Measurements from ENCODE around the gene PLXNA4. TPM values are rescaled to one million over a fixed set of nuclear protein-coding genes. Genes with fewer than 3 reads are reported as not detected.

Gene PLXNA4
- total and polyA plus RNA-seq, 2 donors (not counting 1 experiment from before 2014, with no cell fraction given) = not detected

DNA sequence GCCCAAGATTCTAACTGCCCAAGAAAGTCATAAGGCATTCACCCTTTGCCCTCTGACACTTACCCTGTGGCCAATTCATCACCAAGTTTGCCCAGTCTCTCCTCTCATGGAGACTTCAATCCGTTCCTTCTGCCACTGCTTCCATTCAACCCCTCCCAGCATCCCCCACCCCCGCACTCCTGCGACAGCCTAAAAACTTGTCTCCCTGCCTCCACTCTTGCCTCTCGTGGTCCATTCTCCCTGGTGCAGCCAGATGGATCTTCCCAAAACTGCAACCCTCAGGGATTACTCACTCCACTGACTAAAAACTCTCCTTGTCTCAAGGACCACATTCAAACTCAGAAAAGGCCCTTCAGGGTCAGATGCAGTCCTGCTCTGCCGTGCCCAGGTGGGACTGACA lies 32.3 kb upstream of the PLXNA4 start:
- H3K4me1 Mint-ChIP-seq = no peaks in the 10 kb centered on the region
- Histone ChIP-seq H3K4me2 (replicated peaks; ENCODE audit: low read depth, low read length, poor library complexity, severe bottlenecking) (no peak overlapping the region), H3K4me1 (ENCODE audit: control insufficient read depth in 2 of 2, insufficient read depth in 2 of 2, low read length in 2 of 2) (no peaks in the 10 kb centered on the region), H3K9ac (ENCODE audit: low read length) (no peak overlapping the region), H4K20me1 (ENCODE audit: control insufficient read depth, insufficient read depth, low read length, poor library complexity, severe bottlenecking) (no peaks in the 10 kb centered on the region), H3K27me3 (replicated peaks in 1 of 4; ENCODE audit: control extremely low read depth in 1 of 4, control insufficient read depth in 3 of 4, insufficient read depth in 4 of 4, low read length in 3 of 4) (peaks cover 0 to 2% (median 0%) of the 10 kb centered on the region in 4 experiments), H3K9me3 (ENCODE audit: control extremely low read depth in 1 of 3, control insufficient read depth in 2 of 3, insufficient read depth in 1 of 3, low read length in 2 of 3) (peaks cover 0 to 4% (median 0%) of the 10 kb centered on the region in 3 donors), H3K36me3 (replicated peaks in 1 of 2; ENCODE audit: control extremely low read depth in 1 of 2, control insufficient read depth in 1 of 2, extremely low read depth in 1 of 2, insufficient read depth in 2 of 2, low read length in 1 of 2) (no peaks in the 10 kb centered on the region), H3K4me3 (ENCODE audit: control extremely low read depth in 1 of 5, extremely low read depth in 1 of 5, insufficient read depth in 1 of 5, low read depth in 2 of 5, low read length in 4 of 5) (no peak overlapping the region), H3K79me2 (ENCODE audit: control insufficient read depth, insufficient read depth, low read length) (no peaks in the 10 kb centered on the region), H2AFZ (ENCODE audit: insufficient read depth, low read depth, low read length, poor library complexity, severe bottlenecking) (no peak overlapping the region), H3K27ac (ENCODE audit: low read length in 2 of 2) (no peak overlapping the region)
- DNase-seq (no peak), ATAC-seq (ENCODE audit: low read depth) (no peak)
- H3K27ac Mint-ChIP-seq = no peak overlapping the region
- H3K27me3 Mint-ChIP-seq = peaks cover 12% of the 10 kb centered on the region
- intact Hi-C loops (cut with micrococcal nuclease) = no loop called here
- ChIA-PET POLR2A (no interaction called here), CTCF (no interaction called here)
- no peak overlapping the region for H3K4me3 Mint-ChIP-seq
- TF ChIP-seq, protein P1, sequence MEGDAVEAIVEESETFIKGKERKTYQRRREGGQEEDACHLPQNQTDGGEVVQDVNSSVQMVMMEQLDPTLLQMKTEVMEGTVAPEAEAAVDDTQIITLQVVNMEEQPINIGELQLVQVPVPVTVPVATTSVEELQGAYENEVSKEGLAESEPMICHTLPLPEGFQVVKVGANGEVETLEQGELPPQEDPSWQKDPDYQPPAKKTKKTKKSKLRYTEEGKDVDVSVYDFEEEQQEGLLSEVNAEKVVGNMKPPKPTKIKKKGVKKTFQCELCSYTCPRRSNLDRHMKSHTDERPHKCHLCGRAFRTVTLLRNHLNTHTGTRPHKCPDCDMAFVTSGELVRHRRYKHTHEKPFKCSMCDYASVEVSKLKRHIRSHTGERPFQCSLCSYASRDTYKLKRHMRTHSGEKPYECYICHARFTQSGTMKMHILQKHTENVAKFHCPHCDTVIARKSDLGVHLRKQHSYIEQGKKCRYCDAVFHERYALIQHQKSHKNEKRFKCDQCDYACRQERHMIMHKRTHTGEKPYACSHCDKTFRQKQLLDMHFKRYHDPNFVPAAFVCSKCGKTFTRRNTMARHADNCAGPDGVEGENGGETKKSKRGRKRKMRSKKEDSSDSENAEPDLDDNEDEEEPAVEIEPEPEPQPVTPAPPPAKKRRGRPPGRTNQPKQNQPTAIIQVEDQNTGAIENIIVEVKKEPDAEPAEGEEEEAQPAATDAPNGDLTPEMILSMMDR (IDR thresholded peaks at IDR 0.05) = no peak
- no peak for TF ChIP-seq EZH2 (IDR thresholded peaks at IDR 0.05; ENCODE audit: borderline replicate concordance, insufficient read depth, low read depth, low read length, poor library complexity, severe bottlenecking)
- no peaks in the 10 kb centered on the region for H3K9me3 Mint-ChIP-seq (ENCODE audit: insufficient read depth)
- 95% methylated on average over 5 of the region's 5 CpGs for whole genome bisulfite sequencing (ENCODE audit: insufficient coverage)

DNA sequence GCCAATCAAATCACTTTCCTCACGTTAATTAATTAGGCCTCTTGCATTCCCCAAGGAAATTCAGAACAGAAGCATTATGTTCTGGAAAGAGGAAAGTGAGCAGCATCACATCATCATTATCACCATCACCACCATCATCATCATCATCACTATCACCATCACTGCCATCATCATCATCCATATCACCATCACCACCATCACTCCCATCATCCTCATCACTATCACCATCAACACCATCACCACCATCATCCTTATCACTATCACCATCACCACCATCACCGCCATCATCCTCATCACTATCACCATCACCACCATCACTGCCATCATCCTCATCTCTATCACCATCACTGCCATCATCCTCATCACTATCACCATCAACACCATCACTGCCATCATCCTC lies 31.4 kb upstream of the PLXNA4 start:
- Mint-ChIP-seq H3K9me3 (ENCODE audit: insufficient read depth) (no peaks in the 10 kb centered on the region), H3K4me1 (no peaks in the 10 kb centered on the region), H3K4me3 (no peak overlapping the region), H3K27ac (no peak overlapping the region), H3K27me3 (peaks cover 7% of the 10 kb centered on the region)
- intact Hi-C loops (cut with micrococcal nuclease) = no loop called here
- Histone ChIP-seq H3K4me2 (replicated peaks; ENCODE audit: low read depth, low read length, poor library complexity, severe bottlenecking) (no peak overlapping the region), H3K4me3 (ENCODE audit: control extremely low read depth in 1 of 5, extremely low read depth in 1 of 5, insufficient read depth in 1 of 5, low read depth in 2 of 5, low read length in 4 of 5) (no peak overlapping the region), H3K27me3 (replicated peaks in 1 of 4; ENCODE audit: control extremely low read depth in 1 of 4, control insufficient read depth in 3 of 4, insufficient read depth in 4 of 4, low read length in 3 of 4) (peaks cover 0 to 2% (median 0%) of the 10 kb centered on the region in 4 experiments), H3K4me1 (ENCODE audit: control insufficient read depth in 2 of 2, insufficient read depth in 2 of 2, low read length in 2 of 2) (no peaks in the 10 kb centered on the region), H3K27ac (ENCODE audit: low read length in 2 of 2) (no peak overlapping the region), H3K9ac (ENCODE audit: low read length) (no peak overlapping the region), H3K9me3 (ENCODE audit: control extremely low read depth in 1 of 3, control insufficient read depth in 2 of 3, insufficient read depth in 1 of 3, low read length in 2 of 3) (peaks cover 0 to 4% (median 0%) of the 10 kb centered on the region in 3 donors), H4K20me1 (ENCODE audit: control insufficient read depth, insufficient read depth, low read length, poor library complexity, severe bottlenecking) (no peaks in the 10 kb centered on the region), H3K79me2 (ENCODE audit: control insufficient read depth, insufficient read depth, low read length) (no peaks in the 10 kb centered on the region), H2AFZ (ENCODE audit: insufficient read depth, low read depth, low read length, poor library complexity, severe bottlenecking) (no peak overlapping the region), H3K36me3 (replicated peaks in 1 of 2; ENCODE audit: control extremely low read depth in 1 of 2, control insufficient read depth in 1 of 2, extremely low read depth in 1 of 2, insufficient read depth in 2 of 2, low read length in 1 of 2) (no peaks in the 10 kb centered on the region)
- TF ChIP-seq, protein P1 (IDR thresholded peaks at IDR 0.05) = no peak
- no peak for TF ChIP-seq EZH2 (IDR thresholded peaks at IDR 0.05; ENCODE audit: borderline replicate concordance, insufficient read depth, low read depth, low read length, poor library complexity, severe bottlenecking)
- WGBS (ENCODE audit: insufficient coverage) = 92% methylated on average over 2 of the region's 2 CpGs
- ChIA-PET POLR2A (no interaction called here), CTCF (no interaction called here)
- no peak for DNase-seq
- no peak for ATAC-seq (ENCODE audit: low read depth)

Measured in B cell (primary cell).